Karpas-422 (cell line): ENCODE results near the gene MTCL3.

ENCODE experiments used
- DNase-seq: peaks from one replicate; pipeline ENCODE4 v3.0.0-alpha.2; 2015
- H2AFZ ChIP-seq: fragments of 200-600 bp; sonication (generic); 2 replicates; pipeline ENCODE4 v1.6.1; 2014; ENCODE audit warnings: antibody characterized with exemption, low read length, mixed read lengths
- H3K27ac ChIP-seq: fragments of 200-600 bp; sonication (generic); 2 replicates; pipeline ENCODE4 v1.5.1; 2014; ENCODE audit warnings: mild to moderate bottlenecking, low read length, moderate library complexity
- H3K27me3 ChIP-seq: fragments of 200-600 bp; sonication (generic); 2 replicates; pipeline ENCODE4 v1.6.1; 2014; ENCODE audit warnings: low read length, mixed read lengths
- H3K36me3 ChIP-seq: fragments of 200-600 bp; sonication (generic); 2 replicates; pipeline ENCODE4 v1.6.1; 2014; ENCODE audit warnings: low read length, mixed read lengths; ENCODE audit not compliant: insufficient read depth
- H3K4me1 ChIP-seq: fragments of 200-600 bp; sonication (generic); 2 replicates; pipeline ENCODE4 v1.6.1; 2014; ENCODE audit warnings: mild to moderate bottlenecking, low read length, mixed read lengths
- H3K4me2 ChIP-seq: fragments of 200-600 bp; sonication (generic); 2 replicates; pipeline ENCODE4 v1.6.1; 2014; ENCODE audit warnings: low read length, low read depth, mild to moderate bottlenecking; ENCODE audit not compliant: poor library complexity, severe bottlenecking
- H3K4me3 ChIP-seq: fragments of 200-600 bp; sonication (generic); 2 replicates; pipeline ENCODE4 v1.5.1; 2014; ENCODE audit warnings: mild to moderate bottlenecking, antibody characterized with exemption, low read length, mixed read lengths
- H3K79me2 ChIP-seq: fragments of 200-600 bp; sonication (generic); 2 replicates; pipeline ENCODE4 v1.6.1; 2014; ENCODE audit warnings: mild to moderate bottlenecking, low read length, mixed read lengths
- H3K9ac ChIP-seq: fragments of 200-600 bp; sonication (generic); 2 replicates; pipeline ENCODE4 v1.6.0; 2014; ENCODE audit warnings: low read length
- H3K9me2 ChIP-seq: fragments of 200-600 bp; sonication (generic), shearing (Covaris generic); replicated peaks from 2 replicates; pipeline ENCODE4 v1.6.0; 2014; ENCODE audit warnings: mild to moderate bottlenecking, low read length, moderate library complexity; ENCODE audit not compliant: insufficient read depth
- H3K9me3 ChIP-seq: fragments of 300-700, 200-600 bp; sonication (generic); 2 replicates; pipeline ENCODE4 v1.6.1; 2014; ENCODE audit warnings: low read length, mixed read lengths
- H4K20me1 ChIP-seq: fragments of 200-600 bp; sonication (generic); 2 replicates; pipeline ENCODE4 v1.6.1; 2014; ENCODE audit warnings: mild to moderate bottlenecking, antibody characterized with exemption, low read length, low read depth; ENCODE audit not compliant: insufficient read depth

Gene MTCL3

DNA sequence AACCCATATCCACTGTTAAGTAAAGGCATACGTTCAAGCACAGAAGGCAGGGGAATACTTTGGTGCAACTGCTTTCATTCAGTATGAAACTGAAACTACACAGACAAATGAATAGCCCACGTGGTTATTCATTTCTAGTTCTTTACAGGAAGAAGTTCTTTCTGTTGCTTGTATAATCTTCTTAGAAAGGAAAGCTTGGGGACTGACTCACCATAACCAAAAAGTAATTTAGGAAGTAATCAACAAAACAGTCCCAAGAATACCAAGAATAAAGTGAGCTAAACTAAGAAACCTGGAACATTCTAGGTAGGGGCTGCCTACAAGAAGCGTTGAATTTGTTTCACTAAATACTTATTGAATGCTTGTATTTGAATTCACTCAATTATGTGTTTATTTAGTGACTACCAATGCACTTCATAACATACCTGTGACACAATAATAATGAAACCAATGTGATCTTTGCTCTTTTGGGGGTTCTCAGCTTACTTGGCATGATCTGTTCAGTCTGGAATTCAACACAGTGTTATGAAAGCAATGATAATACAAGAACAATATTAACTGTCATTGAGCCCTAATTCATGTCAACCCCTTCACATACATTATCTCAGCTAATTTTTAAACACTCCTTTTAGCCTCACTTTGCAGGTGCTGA lies 34.8 kb downstream of the MTCL3 start:
- peaks cover 6% of the 10 kb centered on the region; the same call in 1 of the 2 replicates for H3K4me1 ChIP-seq
- H3K9me2 ChIP-seq, result no peaks in the 10 kb centered on the region
- H3K9me3 ChIP-seq, result no peaks in the 10 kb centered on the region
- H3K9ac ChIP-seq, result no peak overlapping the region
- peak overlapping the region; percentile 43 for H3K4me2 ChIP-seq
- H3K27me3 ChIP-seq, result no peaks in the 10 kb centered on the region
- H3K27ac ChIP-seq, result no peak overlapping the region
- no peaks in the 10 kb centered on the region for H3K79me2 ChIP-seq
- 0 out of 2 replicates have a peak overlapping the region, but pooled peaks have one; percentile 44 for H2AFZ ChIP-seq
- no peak for DNase-seq
- no peaks in the 10 kb centered on the region for H4K20me1 ChIP-seq
- H3K36me3 ChIP-seq, result no peaks in the 10 kb centered on the region
- H3K4me3 ChIP-seq, result no peak overlapping the region

- Histone ChIP-seq H3K4me1 (peaks cover 6% of the 10 kb centered on the region; the same call in 1 of the 2 replicates), H3K27ac (no peak overlapping the region), H3K79me2 (no peaks in the 10 kb centered on the region), H3K9me2 (no peaks in the 10 kb centered on the region), H3K4me3 (no peak overlapping the region), H3K4me2 (peak overlapping the region; percentile 43), H3K9me3 (no peaks in the 10 kb centered on the region), H3K9ac (no peak overlapping the region), H3K36me3 (no peaks in the 10 kb centered on the region), H3K27me3 (no peaks in the 10 kb centered on the region), H4K20me1 (no peaks in the 10 kb centered on the region), H2AFZ (0 out of 2 replicates have a peak overlapping the region, but pooled peaks have one; percentile 44)
- DNase-seq, result no peak
These were observed 35.6 kb downstream of the MTCL3 start for GRCh38 chr6:127483399-127484055.

DNA sequence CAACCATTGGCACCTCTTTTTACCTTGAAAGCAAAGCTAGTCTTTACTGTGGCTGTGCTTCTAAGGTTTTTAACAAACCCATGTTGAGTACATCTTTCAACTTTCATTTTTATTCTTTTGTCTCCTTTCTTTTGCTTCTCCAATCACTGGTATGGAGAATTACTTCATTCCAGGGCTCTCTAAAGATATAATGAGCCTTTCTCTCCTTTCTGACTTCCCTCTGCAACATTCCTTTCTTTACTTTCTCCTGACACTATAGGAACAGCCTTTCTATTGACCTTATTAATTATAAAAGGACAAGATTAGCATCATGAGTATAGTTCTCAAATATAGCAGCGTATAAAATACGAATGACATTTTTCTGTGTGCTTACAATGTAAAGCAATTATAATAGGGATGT lies 36.8 kb downstream of the MTCL3 start:
- no peaks in the 10 kb centered on the region for H3K9me3 ChIP-seq
- no peaks in the 10 kb centered on the region for H3K9me2 ChIP-seq
- no peaks in the 10 kb centered on the region for H4K20me1 ChIP-seq
- no peak for DNase-seq
- H3K4me1 ChIP-seq, result peaks cover 6% of the 10 kb centered on the region; the same call in 1 of the 2 replicates
- no peak overlapping the region for H3K9ac ChIP-seq
- no peak overlapping the region for H2AFZ ChIP-seq
- no peaks in the 10 kb centered on the region for H3K36me3 ChIP-seq
- no peaks in the 10 kb centered on the region for H3K79me2 ChIP-seq
- H3K4me3 ChIP-seq, result no peak overlapping the region
- no peak overlapping the region for H3K4me2 ChIP-seq
- no peaks in the 10 kb centered on the region for H3K27me3 ChIP-seq
- H3K27ac ChIP-seq, result no peak overlapping the region

GRCh38 chr6:127481628-127482027 lies 37.5 kb downstream of the MTCL3 start:
- Histone ChIP-seq H2AFZ (no peak overlapping the region), H3K27me3 (no peaks in the 10 kb centered on the region), H3K4me1 (peaks cover 6% of the 10 kb centered on the region; the same call in 1 of the 2 replicates), H3K9ac (no peak overlapping the region), H3K4me3 (no peak overlapping the region), H3K79me2 (no peaks in the 10 kb centered on the region), H3K9me2 (no peaks in the 10 kb centered on the region), H3K36me3 (no peaks in the 10 kb centered on the region), H3K4me2 (no peak overlapping the region), H3K9me3 (no peaks in the 10 kb centered on the region), H4K20me1 (no peaks in the 10 kb centered on the region), H3K27ac (no peak overlapping the region)
- no peak for DNase-seq

GRCh38 chr6:127481111-127481510 lies 38.0 kb downstream of the MTCL3 start:
- DNase-seq, result no peak
- H3K9me3 ChIP-seq, result no peaks in the 10 kb centered on the region

DNA sequence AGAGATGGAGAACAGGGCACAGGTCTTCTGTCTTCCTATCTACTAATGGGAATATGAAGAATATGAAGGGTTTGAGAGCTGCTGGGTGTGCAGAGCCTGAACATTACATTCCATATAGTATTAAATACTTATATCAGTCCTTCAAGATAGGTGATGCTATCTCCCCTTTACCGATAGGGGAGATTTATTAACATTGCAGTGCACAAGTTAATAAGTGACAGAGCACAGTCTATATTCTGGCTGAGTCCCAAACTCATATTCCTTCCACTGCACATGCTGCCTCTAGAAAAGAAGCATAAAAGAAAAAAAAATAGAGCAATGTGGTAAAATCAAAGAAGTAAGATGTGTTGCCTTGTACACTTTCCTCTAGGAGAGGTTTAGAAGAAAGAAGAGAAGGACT lies 41.5 kb downstream of the MTCL3 start:
- Histone ChIP-seq H3K36me3 (no peaks in the 10 kb centered on the region), H3K27ac (no peak overlapping the region), H4K20me1 (no peaks in the 10 kb centered on the region), H3K4me3 (no peak overlapping the region), H3K9me3 (no peaks in the 10 kb centered on the region), H3K27me3 (no peaks in the 10 kb centered on the region), H3K9ac (no peak overlapping the region), H3K9me2 (no peaks in the 10 kb centered on the region), H3K4me1 (no peaks in the 10 kb centered on the region), H3K4me2 (no peak overlapping the region), H2AFZ (no peak overlapping the region), H3K79me2 (no peaks in the 10 kb centered on the region)
- no peak for DNase-seq

More at GRCh38 chr6:127481111-127481510, 38.0 kb downstream of the MTCL3 start:
- no peak overlapping the region for H3K27ac ChIP-seq
- no peaks in the 10 kb centered on the region for H3K9me2 ChIP-seq
- no peak overlapping the region for H2AFZ ChIP-seq
- no peaks in the 10 kb centered on the region for H3K36me3 ChIP-seq
- H3K27me3 ChIP-seq, result no peaks in the 10 kb centered on the region
- H4K20me1 ChIP-seq, result no peaks in the 10 kb centered on the region
- H3K79me2 ChIP-seq, result no peaks in the 10 kb centered on the region
- H3K4me2 ChIP-seq, result no peak overlapping the region
- peaks cover 6% of the 10 kb centered on the region; the same call in 1 of the 2 replicates for H3K4me1 ChIP-seq
- H3K4me3 ChIP-seq, result no peak overlapping the region
- H3K9ac ChIP-seq, result no peak overlapping the region

- Histone ChIP-seq H4K20me1 (no peaks in the 10 kb centered on the region), H3K36me3 (no peaks in the 10 kb centered on the region), H3K9ac (no peak overlapping the region), H3K4me1 (no peaks in the 10 kb centered on the region), H3K9me2 (no peaks in the 10 kb centered on the region), H3K4me3 (no peak overlapping the region), H3K27me3 (no peaks in the 10 kb centered on the region), H3K9me3 (no peaks in the 10 kb centered on the region), H2AFZ (no peak overlapping the region), H3K27ac (no peak overlapping the region), H3K79me2 (no peaks in the 10 kb centered on the region), H3K4me2 (no peak overlapping the region)
- DNase-seq, result no peak
These were observed 43.3 kb downstream of the MTCL3 start for GRCh38 chr6:127475823-127476176.

- H2AFZ ChIP-seq, result no peak overlapping the region
- no peaks in the 10 kb centered on the region for H3K27me3 ChIP-seq
- H3K9ac ChIP-seq, result no peak overlapping the region
- no peak overlapping the region for H3K27ac ChIP-seq
- H3K9me2 ChIP-seq, result no peaks in the 10 kb centered on the region
- H3K36me3 ChIP-seq, result no peaks in the 10 kb centered on the region
- H3K4me3 ChIP-seq, result no peak overlapping the region
- H4K20me1 ChIP-seq, result no peaks in the 10 kb centered on the region
- no peak overlapping the region for H3K4me2 ChIP-seq
- no peaks in the 10 kb centered on the region for H3K79me2 ChIP-seq
- H3K9me3 ChIP-seq, result no peaks in the 10 kb centered on the region
- no peak for DNase-seq
- no peaks in the 10 kb centered on the region for H3K4me1 ChIP-seq
These were observed 43.9 kb downstream of the MTCL3 start for GRCh38 chr6:127475135-127475822.
